Ovary (tissue), 3 donors: ENCODE results near the gene TAS1R1.

Source experiments
- EP300 ChIP-seq: sonication (generic); formaldehyde crosslinking; IDR thresholded peaks from one replicate; pipeline ENCODE4 v1.6.1; 2017; ENCODE audit warnings: antibody characterized with exemption
- POLR2A ChIP-seq: fragments of 450-650 bp; IDR thresholded peaks from one replicate; pipeline ENCODE4 v1.6.1; 2017; ENCODE audit warnings: antibody characterized with exemption, mild to moderate bottlenecking, moderate library complexity
- TF ChIP-seq, protein P1 (sequence below), 3 donors: fragments of 450-650 bp in 2 of 3; fragments of 200-600 bp in 1 of 3; IDR thresholded peaks; one replicate each; pipeline versions ENCODE4 v1.5.1 to v1.8.0; 2016 to 2022; ENCODE audit warnings: antibody characterized with exemption in 3 of 3, mild to moderate bottlenecking in 1 of 3
- donor health status: DM: no; HTN: no; CAD: no.

DNA sequence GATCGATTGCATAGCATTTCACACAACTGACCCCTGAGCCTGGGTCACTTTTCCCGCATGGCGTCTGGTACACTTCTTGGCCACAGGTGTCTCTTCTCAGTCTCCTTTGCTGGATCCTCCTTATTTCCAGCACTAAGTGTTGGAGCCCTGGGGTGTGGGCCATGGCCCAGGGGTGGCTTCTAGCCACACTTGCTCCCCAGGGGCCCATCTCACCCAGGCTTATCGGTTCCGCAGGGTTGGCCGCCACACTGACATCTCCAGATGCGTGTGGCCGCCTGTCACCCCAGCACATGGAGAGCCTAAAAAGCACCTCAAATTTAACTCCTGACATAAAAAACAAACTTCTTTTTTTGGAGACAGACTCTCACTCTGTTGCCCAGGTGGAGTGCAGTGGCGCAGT, 71.9 kb downstream of the TAS1R1 start:
- TF ChIP-seq EP300 (no peak), POLR2A (no peak)
- TF ChIP-seq, protein P1, sequence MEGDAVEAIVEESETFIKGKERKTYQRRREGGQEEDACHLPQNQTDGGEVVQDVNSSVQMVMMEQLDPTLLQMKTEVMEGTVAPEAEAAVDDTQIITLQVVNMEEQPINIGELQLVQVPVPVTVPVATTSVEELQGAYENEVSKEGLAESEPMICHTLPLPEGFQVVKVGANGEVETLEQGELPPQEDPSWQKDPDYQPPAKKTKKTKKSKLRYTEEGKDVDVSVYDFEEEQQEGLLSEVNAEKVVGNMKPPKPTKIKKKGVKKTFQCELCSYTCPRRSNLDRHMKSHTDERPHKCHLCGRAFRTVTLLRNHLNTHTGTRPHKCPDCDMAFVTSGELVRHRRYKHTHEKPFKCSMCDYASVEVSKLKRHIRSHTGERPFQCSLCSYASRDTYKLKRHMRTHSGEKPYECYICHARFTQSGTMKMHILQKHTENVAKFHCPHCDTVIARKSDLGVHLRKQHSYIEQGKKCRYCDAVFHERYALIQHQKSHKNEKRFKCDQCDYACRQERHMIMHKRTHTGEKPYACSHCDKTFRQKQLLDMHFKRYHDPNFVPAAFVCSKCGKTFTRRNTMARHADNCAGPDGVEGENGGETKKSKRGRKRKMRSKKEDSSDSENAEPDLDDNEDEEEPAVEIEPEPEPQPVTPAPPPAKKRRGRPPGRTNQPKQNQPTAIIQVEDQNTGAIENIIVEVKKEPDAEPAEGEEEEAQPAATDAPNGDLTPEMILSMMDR (IDR thresholded peaks at IDR 0.05) = no peak
